Measurements from ENCODE around the gene SLC19A1. TPM values are rescaled to one million over a fixed set of nuclear protein-coding genes. Genes with fewer than 3 reads are reported as not detected.

SLC19A1 gene
- polyA plus RNA-seq, 1 of the 3 experiments (the other 2 are of a cell fraction), result 15.0 TPM

DNA sequence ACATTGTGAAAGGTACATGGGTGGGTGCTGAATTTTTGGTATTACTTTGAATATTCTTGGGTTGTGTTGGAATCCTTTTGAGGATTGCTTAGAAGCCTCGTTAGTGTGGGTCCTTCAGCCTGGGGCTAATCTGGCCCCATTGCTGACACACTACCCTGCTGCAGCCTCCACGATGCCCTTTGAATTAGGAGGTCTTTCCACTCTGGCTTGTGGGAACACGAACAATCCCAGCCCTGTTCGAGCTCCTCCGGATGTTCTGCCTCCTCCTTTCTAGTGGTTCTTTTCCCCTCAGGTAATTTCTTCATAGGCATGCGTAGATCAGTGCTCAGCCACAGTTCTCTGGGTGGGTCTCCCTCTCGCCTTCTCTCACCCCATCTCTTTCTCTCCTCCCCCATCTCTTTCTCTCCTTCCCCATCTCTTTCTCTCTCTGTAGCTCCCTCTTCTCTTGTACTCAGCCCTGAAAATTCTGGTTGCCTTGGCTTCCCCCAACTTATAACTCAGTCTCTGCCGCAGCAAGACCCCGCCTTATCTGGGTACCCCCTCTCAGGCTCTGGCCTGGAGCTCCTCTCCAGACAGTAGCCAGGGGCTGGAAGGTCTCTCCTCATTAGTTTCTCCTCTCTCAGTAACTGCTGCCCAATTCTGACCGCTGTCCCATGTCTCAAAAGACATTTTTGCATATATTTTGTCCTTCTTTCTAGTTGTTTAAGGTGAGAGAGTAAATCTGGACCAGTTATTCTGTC, 46.0 kb upstream of the SLC19A1 start:
- ChIA-PET CTCF (interaction anchor here (1.1 to 1.5 kb wide), 2 partner anchors 14 to 32 kb away, joined by 4 to 7 read pairs; no protein-coding TSS in a partner anchor), POLR2A (no interaction called here)
- Histone ChIP-seq H3F3A (replicated peaks; ENCODE audit: insufficient read depth) (no peaks in the 10 kb centered on the region), H2AFZ (ENCODE audit: low read depth) (no peak overlapping the region), H3K9me2 (no peaks in the 10 kb centered on the region), H3K9ac (no peak overlapping the region), H3K36me3 (replicated peaks in 1 of 2; ENCODE audit: control insufficient read depth in 1 of 2, insufficient read depth in 2 of 2, low read length in 1 of 2) (no peaks in the 10 kb centered on the region), H3K9me3 (peaks cover 7% of the 10 kb centered on the region), H3K79me2 (ENCODE audit: insufficient read depth) (no peaks in the 10 kb centered on the region), H4K20me1 (ENCODE audit: insufficient read depth) (no peaks in the 10 kb centered on the region), H3K4me1 (ENCODE audit: control insufficient read depth in 1 of 2, insufficient read depth in 2 of 2, low read depth in 1 of 2, low read length in 1 of 2) (peaks cover 0 to 4% of the 10 kb centered on the region in 2 experiments; a peak in 1 of 4 replicates), H3K27me3 (ENCODE audit: insufficient read depth) (no peaks in the 10 kb centered on the region), H3K4me3 (ENCODE audit: low read depth in 2 of 2, low read length in 1 of 2) (no peak overlapping the region), H3K4me2 (no peak overlapping the region), H3K27ac (ENCODE audit: low read depth in 2 of 2, low read length in 1 of 2) (no peak overlapping the region)
- WGBS (ENCODE audit: low lambda C conversion rate), result 56% methylated on average over 10 of the region's 10 CpGs
- TF ChIP-seq RAD21 (IDR thresholded peaks at IDR 0.05; ENCODE audit: low read length) (no peak), MEF2A (IDR thresholded peaks at IDR 0.05; ENCODE audit: borderline replicate concordance, low read depth) (no peak), EZH2phosphoT487 (IDR thresholded peaks at IDR 0.05; ENCODE audit: borderline replicate concordance, low read depth) (no peak), TCF12 (IDR thresholded peaks at IDR 0.05) (no peak), GATA2 (CRISPR knock-in tag; IDR thresholded peaks at IDR 0.05) (no peak), JUND (IDR thresholded peaks at IDR 0.05) (no peak), SIN3A (IDR thresholded peaks at IDR 0.05; ENCODE audit: borderline replicate concordance, low read depth, low read length) (no peak), CHD2 (IDR thresholded peaks at IDR 0.05; ENCODE audit: low read length, partially characterized antibody) (no peak), SMC3 (IDR thresholded peaks at IDR 0.05; ENCODE audit: low read depth, low read length) (no peak), FOXM1 (IDR thresholded peaks at IDR 0.05; ENCODE audit: low read depth) (no peak), GABPA (IDR thresholded peaks at IDR 0.05; ENCODE audit: low read depth) (no peak)
- TF ChIP-seq, protein P1, sequence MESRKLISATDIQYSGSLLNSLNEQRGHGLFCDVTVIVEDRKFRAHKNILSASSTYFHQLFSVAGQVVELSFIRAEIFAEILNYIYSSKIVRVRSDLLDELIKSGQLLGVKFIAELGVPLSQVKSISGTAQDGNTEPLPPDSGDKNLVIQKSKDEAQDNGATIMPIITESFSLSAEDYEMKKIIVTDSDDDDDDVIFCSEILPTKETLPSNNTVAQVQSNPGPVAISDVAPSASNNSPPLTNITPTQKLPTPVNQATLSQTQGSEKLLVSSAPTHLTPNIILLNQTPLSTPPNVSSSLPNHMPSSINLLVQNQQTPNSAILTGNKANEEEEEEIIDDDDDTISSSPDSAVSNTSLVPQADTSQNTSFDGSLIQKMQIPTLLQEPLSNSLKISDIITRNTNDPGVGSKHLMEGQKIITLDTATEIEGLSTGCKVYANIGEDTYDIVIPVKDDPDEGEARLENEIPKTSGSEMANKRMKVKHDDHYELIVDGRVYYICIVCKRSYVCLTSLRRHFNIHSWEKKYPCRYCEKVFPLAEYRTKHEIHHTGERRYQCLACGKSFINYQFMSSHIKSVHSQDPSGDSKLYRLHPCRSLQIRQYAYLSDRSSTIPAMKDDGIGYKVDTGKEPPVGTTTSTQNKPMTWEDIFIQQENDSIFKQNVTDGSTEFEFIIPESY (IDR thresholded peaks at IDR 0.05; ENCODE audit: borderline replicate concordance, low read depth), result no peak
- no peak for DNase-seq

DNA sequence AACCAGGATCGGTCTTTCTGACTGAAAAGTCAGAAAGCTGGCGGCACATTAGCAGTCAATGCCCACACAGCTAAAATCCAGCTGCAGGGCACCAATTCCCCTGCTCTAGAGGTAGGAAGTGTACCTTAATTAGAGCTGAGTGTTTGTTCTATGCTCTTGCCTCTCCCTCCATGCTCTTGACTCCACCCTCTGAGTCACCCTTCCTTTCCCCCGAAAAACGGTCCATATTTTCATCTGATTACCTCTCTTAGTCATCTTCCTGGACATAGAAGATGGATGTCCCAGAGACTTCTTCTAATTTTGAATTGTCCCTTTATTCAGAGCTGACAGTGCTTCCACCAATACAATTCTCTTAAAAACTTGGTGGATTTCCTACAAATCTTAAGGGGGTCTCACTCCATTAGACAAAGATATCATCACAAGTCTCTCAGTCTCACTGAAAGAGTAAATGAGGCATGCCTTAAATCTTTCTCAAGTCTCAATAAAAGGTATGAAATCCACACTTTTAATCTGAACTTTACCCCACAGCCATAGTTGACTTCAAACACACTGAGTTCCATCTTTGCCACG, 44.1 kb upstream of the SLC19A1 start:
- Histone ChIP-seq H3K4me1 (ENCODE audit: control insufficient read depth in 1 of 2, insufficient read depth in 2 of 2, low read depth in 1 of 2, low read length in 1 of 2) (peaks cover 0 to 3% of the 10 kb centered on the region in 2 experiments; a peak in 1 of 4 replicates), H3F3A (replicated peaks; ENCODE audit: insufficient read depth) (no peaks in the 10 kb centered on the region), H3K27ac (ENCODE audit: low read depth in 2 of 2, low read length in 1 of 2) (no peak overlapping the region), H3K79me2 (ENCODE audit: insufficient read depth) (no peaks in the 10 kb centered on the region), H3K36me3 (replicated peaks in 1 of 2; ENCODE audit: control insufficient read depth in 1 of 2, insufficient read depth in 2 of 2, low read length in 1 of 2) (no peaks in the 10 kb centered on the region), H2AFZ (ENCODE audit: low read depth) (no peak overlapping the region), H3K27me3 (ENCODE audit: insufficient read depth) (no peaks in the 10 kb centered on the region), H3K9me2 (no peaks in the 10 kb centered on the region), H4K20me1 (ENCODE audit: insufficient read depth) (no peaks in the 10 kb centered on the region), H3K9ac (no peak overlapping the region), H3K9me3 (peaks cover 7% of the 10 kb centered on the region), H3K4me2 (no peak overlapping the region), H3K4me3 (ENCODE audit: low read depth in 2 of 2, low read length in 1 of 2) (no peak overlapping the region)
- no peak for TF ChIP-seq MEF2A (IDR thresholded peaks at IDR 0.05; ENCODE audit: borderline replicate concordance, low read depth)
- no peak for TF ChIP-seq EP300 (IDR thresholded peaks at IDR 0.05; ENCODE audit: borderline replicate concordance in 1 of 2, low read depth in 1 of 2, low read length in 1 of 2)
- TF ChIP-seq EZH2phosphoT487 (IDR thresholded peaks at IDR 0.05; ENCODE audit: borderline replicate concordance, low read depth), result no peak
- no peak for TF ChIP-seq GATA2 (CRISPR knock-in tag; IDR thresholded peaks at IDR 0.05)
- TF ChIP-seq, protein P2, sequence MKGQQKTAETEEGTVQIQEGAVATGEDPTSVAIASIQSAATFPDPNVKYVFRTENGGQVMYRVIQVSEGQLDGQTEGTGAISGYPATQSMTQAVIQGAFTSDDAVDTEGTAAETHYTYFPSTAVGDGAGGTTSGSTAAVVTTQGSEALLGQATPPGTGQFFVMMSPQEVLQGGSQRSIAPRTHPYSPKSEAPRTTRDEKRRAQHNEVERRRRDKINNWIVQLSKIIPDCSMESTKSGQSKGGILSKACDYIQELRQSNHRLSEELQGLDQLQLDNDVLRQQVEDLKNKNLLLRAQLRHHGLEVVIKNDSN (IDR thresholded peaks at IDR 0.05; ENCODE audit: borderline replicate concordance, low read depth), result no peak
- WGBS (ENCODE audit: low lambda C conversion rate), result 16% methylated on average over 5 of the region's 5 CpGs
- no peak for DNase-seq
- POLR2A ChIA-PET, result no interaction called here
- CTCF ChIA-PET, result interaction anchor here (0.7 kb wide), 1 partner anchor 30 kb away, joined by 3 read pairs; no protein-coding TSS in a partner anchor

Data from SK-N-SH (cell line).